IPS-15b (cell line): ENCODE measurements around the gene PFN4.
"Not testable (repeated sequence)": the region's sequence is repeated elsewhere in the genome, so short reads cannot be mapped to it uniquely, and the experiment has no call there.

Source experiments
- H3K27me3 ChIP-seq: one replicate; pipeline ENCODE4 v1.6.1; 2013; ENCODE audit warnings: low read length; ENCODE audit not compliant: control insufficient read depth, insufficient read depth
- H3K36me3 ChIP-seq: one replicate; pipeline ENCODE4 v1.6.1; 2013; ENCODE audit warnings: low read length; ENCODE audit not compliant: control insufficient read depth, insufficient read depth
- H3K4me1 ChIP-seq: one replicate; pipeline ENCODE4 v1.6.1; 2013; ENCODE audit warnings: mild to moderate bottlenecking, low read length; ENCODE audit not compliant: control insufficient read depth, insufficient read depth
- H3K4me3 ChIP-seq: one replicate; pipeline ENCODE4 v1.5.1; 2013; ENCODE audit warnings: low read depth, low read length
- H3K9ac ChIP-seq: one replicate; pipeline ENCODE4 v1.6.1; 2013; ENCODE audit warnings: low read depth, mild to moderate bottlenecking, low read length
- H3K9me3 ChIP-seq: one replicate; pipeline ENCODE4 v1.6.1; 2013; ENCODE audit warnings: mild to moderate bottlenecking, low read length; ENCODE audit not compliant: control insufficient read depth, insufficient read depth

The PFN4 gene

DNA sequence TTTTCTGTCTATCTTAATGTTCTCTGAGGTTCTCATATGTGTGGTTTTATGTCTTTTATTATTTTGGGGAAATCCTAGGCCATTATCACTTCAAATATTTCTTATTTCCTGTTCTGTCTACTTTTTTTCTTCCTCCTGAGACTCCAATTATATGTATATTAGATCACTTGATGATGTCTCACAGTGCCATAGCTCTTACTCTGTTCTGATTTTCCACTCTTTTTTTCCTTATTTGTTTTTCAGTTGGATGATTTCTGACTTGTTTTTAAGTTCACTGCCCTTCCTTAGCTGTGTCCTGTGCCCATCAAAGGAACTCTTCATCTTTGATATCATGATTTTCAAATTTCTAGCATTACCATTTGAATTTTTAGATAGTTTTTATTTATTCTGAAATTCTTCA is 24.2 kb upstream of the PFN4 start:
- Histone ChIP-seq H3K9me3 (no peaks in the 10 kb centered on the region), H3K36me3 (no peaks in the 10 kb centered on the region), H3K9ac (no peak overlapping the region), H3K4me1 (no peaks in the 10 kb centered on the region), H3K4me3 (no peak overlapping the region), H3K27me3 (no peaks in the 10 kb centered on the region)

- H3K4me1 ChIP-seq, H3K36me3 ChIP-seq, H3K27me3 ChIP-seq, H3K4me3 ChIP-seq, H3K9me3 ChIP-seq, H3K9ac ChIP-seq: not testable (repeated sequence)
Measured at GRCh38 chr2:24140305-24140704, 17.2 kb upstream of the PFN4 start.

- no peaks in the 10 kb centered on the region for H3K9me3 ChIP-seq
- no peak overlapping the region for H3K4me3 ChIP-seq
- H3K27me3 ChIP-seq: no peaks in the 10 kb centered on the region
- no peaks in the 10 kb centered on the region for H3K4me1 ChIP-seq
- no peak overlapping the region for H3K9ac ChIP-seq
- H3K36me3 ChIP-seq: no peaks in the 10 kb centered on the region
Measured at GRCh38 chr2:24132543-24132942, 9.4 kb upstream of the PFN4 start.

- Histone ChIP-seq H3K4me1 (no peaks in the 10 kb centered on the region), H3K4me3 (no peak overlapping the region), H3K27me3 (peaks cover 3% of the 10 kb centered on the region), H3K9ac (no peak overlapping the region), H3K9me3 (no peaks in the 10 kb centered on the region), H3K36me3 (no peaks in the 10 kb centered on the region)
Measured at GRCh38 chr2:24125956-24126355, 2.8 kb upstream of the PFN4 start.

- Histone ChIP-seq H3K27me3 (peaks cover 3% of the 10 kb centered on the region), H3K9me3 (no peaks in the 10 kb centered on the region), H3K4me3 (peak overlapping the region; percentile 90), H3K9ac (peak overlapping the region; percentile 60), H3K4me1 (no peaks in the 10 kb centered on the region), H3K36me3 (no peaks in the 10 kb centered on the region)
Measured at GRCh38 chr2:24123922-24124580, 917 bp upstream of the PFN4 start.

GRCh38 chr2:24122366-24123194 is 554 bp downstream of the PFN4 start:
- H3K9me3 ChIP-seq: no peaks in the 10 kb centered on the region
- H3K4me1 ChIP-seq: no peaks in the 10 kb centered on the region
- peak overlapping the region; percentile 26 for H3K9ac ChIP-seq
- H3K36me3 ChIP-seq: no peaks in the 10 kb centered on the region
- H3K27me3 ChIP-seq: peaks cover 3% of the 10 kb centered on the region
- peak overlapping the region; percentile 90 for H3K4me3 ChIP-seq

GRCh38 chr2:24121469-24121868 is 1.7 kb downstream of the PFN4 start:
- Histone ChIP-seq H3K36me3 (no peaks in the 10 kb centered on the region), H3K4me3 (no peak overlapping the region), H3K27me3 (peaks cover 3% of the 10 kb centered on the region), H3K9me3 (no peaks in the 10 kb centered on the region), H3K9ac (no peak overlapping the region), H3K4me1 (no peaks in the 10 kb centered on the region)

DNA sequence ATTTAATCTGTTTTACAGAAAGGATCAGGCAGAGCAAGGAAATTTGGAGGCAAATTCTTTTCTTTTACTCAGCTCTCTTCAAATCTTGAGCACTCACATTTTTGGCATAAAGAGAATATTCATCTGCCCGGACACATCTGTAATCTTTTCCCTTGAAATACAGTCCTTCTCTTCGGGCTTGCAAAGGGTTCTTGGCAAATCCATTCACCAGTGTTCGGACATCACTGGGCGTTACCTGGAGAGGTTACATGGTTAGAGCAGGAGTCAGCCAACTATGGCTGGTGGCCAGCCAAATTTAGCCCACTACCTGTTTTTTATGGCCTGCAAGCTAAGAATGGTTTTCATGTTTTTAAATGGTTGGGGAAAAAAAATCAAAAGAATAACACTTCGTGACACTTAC is 2.1 kb downstream of the PFN4 start:
- Histone ChIP-seq H3K27me3 (peaks cover 3% of the 10 kb centered on the region), H3K4me1 (no peaks in the 10 kb centered on the region), H3K4me3 (no peak overlapping the region), H3K9me3 (no peaks in the 10 kb centered on the region), H3K36me3 (no peaks in the 10 kb centered on the region), H3K9ac (no peak overlapping the region)

GRCh38 chr2:24117902-24118301 is 5.2 kb downstream of the PFN4 start:
- Histone ChIP-seq H3K9ac (no peak overlapping the region), H3K4me3 (no peak overlapping the region), H3K4me1 (no peaks in the 10 kb centered on the region), H3K9me3 (peaks cover 6% of the 10 kb centered on the region), H3K27me3 (no peaks in the 10 kb centered on the region), H3K36me3 (no peaks in the 10 kb centered on the region)

DNA sequence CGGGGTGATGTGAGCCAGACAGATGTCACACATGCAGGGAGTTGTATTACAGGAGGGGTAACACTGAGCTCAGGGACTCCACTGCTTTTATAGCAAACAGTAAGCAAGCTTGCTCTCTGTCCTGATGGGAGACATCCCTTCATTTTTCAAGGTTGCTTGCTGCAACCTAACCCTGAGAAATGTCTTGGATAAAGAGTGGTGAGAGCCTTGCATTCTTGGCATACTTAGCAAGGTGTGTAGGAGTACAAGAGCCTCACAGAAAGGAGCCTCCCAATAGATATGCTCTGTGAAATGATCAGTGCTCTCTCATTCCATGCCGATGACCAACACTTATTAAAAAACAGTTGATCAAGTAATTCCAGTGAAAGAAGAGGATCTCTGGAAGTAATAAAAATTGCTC is 8.1 kb downstream of the PFN4 start:
- H3K9ac ChIP-seq: no peak overlapping the region

GRCh38 chr2:24111407-24111901 is 11.7 kb downstream of the PFN4 start:
- no peaks in the 10 kb centered on the region for H3K27me3 ChIP-seq
- no peak overlapping the region for H3K4me3 ChIP-seq
- H3K4me1 ChIP-seq: no peaks in the 10 kb centered on the region
- H3K36me3 ChIP-seq: no peaks in the 10 kb centered on the region
- H3K9ac ChIP-seq: no peak overlapping the region
- peaks cover 6% of the 10 kb centered on the region for H3K9me3 ChIP-seq

More for the DNA sequence above, 8.1 kb downstream of the PFN4 start:
- H3K27me3 ChIP-seq: no peaks in the 10 kb centered on the region
- peaks cover 6% of the 10 kb centered on the region for H3K9me3 ChIP-seq
- H3K36me3 ChIP-seq: no peaks in the 10 kb centered on the region
- H3K4me1 ChIP-seq: no peaks in the 10 kb centered on the region
- H3K4me3 ChIP-seq: no peak overlapping the region
